ENCODE results near the gene SLC28A1.
"Not testable (repeated sequence)": the region's sequence is repeated elsewhere in the genome, so short reads cannot be mapped to it uniquely, and the experiment has no call there.

Gene SLC28A1

GRCh38 chr15:84862214-84862975, 22.1 kb upstream of the SLC28A1 start:
- no peak for DNase-seq (ENCODE audit: low read depth, low spot score)

GRCh38 chr15:84863565-84864443, 20.7 kb upstream of the SLC28A1 start:
- no peak for DNase-seq (ENCODE audit: low read depth, low spot score)

GRCh38 chr15:84864444-84864795, 20.0 kb upstream of the SLC28A1 start:
- no peak for DNase-seq (ENCODE audit: low read depth, low spot score)

- DNase-seq (ENCODE audit: low read depth, low spot score), result no peak
Observed at GRCh38 chr15:84865074-84865569, 19.3 kb upstream of the SLC28A1 start.

- DNase-seq (ENCODE audit: low read depth, low spot score), result no peak
Observed at GRCh38 chr15:84868037-84868880, 16.2 kb upstream of the SLC28A1 start.

GRCh38 chr15:84869510-84869909, 15.0 kb upstream of the SLC28A1 start:
- no peak for DNase-seq (ENCODE audit: low read depth, low spot score)

- DNase-seq (ENCODE audit: low read depth, low spot score), result no peak
Observed at GRCh38 chr15:84871428-84871985, 13.0 kb upstream of the SLC28A1 start.

- DNase-seq (ENCODE audit: low read depth, low spot score), result no peak
Observed at GRCh38 chr15:84872009-84872910, 12.2 kb upstream of the SLC28A1 start.

GRCh38 chr15:84873997-84874396, 10.5 kb upstream of the SLC28A1 start:
- DNase-seq (ENCODE audit: low read depth, low spot score), result no peak

- no peak for DNase-seq (ENCODE audit: low read depth, low spot score)
Observed at GRCh38 chr15:84874981-84875699, 9.3 kb upstream of the SLC28A1 start.

GRCh38 chr15:84876269-84876668, 8.2 kb upstream of the SLC28A1 start:
- DNase-seq (ENCODE audit: low read depth, low spot score), result no peak

GRCh38 chr15:84877701-84878100, 6.8 kb upstream of the SLC28A1 start:
- DNase-seq (ENCODE audit: low read depth, low spot score), result not testable (repeated sequence)

- peak; percentile 8 for DNase-seq (ENCODE audit: low read depth, low spot score)
Observed at GRCh38 chr15:84878504-84878903, 6.0 kb upstream of the SLC28A1 start.

- no peak for DNase-seq (ENCODE audit: low read depth, low spot score)
Observed at GRCh38 chr15:84879088-84879780, 5.2 kb upstream of the SLC28A1 start.

- no peak for DNase-seq (ENCODE audit: low read depth, low spot score)
Observed at GRCh38 chr15:84880007-84880406, 4.5 kb upstream of the SLC28A1 start.

GRCh38 chr15:84880822-84881519, 3.5 kb upstream of the SLC28A1 start:
- no peak for DNase-seq (ENCODE audit: low read depth, low spot score)

GRCh38 chr15:84881520-84881830, 3.0 kb upstream of the SLC28A1 start:
- no peak for DNase-seq (ENCODE audit: low read depth, low spot score)

- DNase-seq (ENCODE audit: low read depth, low spot score), result no peak
Observed at GRCh38 chr15:84883466-84883865, 996 bp upstream of the SLC28A1 start.

- no peak for DNase-seq (ENCODE audit: low read depth, low spot score)
Observed at GRCh38 chr15:84885801-84886200, 1.3 kb downstream of the SLC28A1 start.
